IPS-20b (cell line): Measurements from ENCODE around the gene TNFRSF21.

ENCODE experiments used
- H3K27ac ChIP-seq: one replicate; pipeline ENCODE4 v1.5.1; 2013; ENCODE audit warnings: low read length
- H3K27me3 ChIP-seq: 2 replicates; pipeline ENCODE4 v1.6.1; 2013; ENCODE audit warnings: mild to moderate bottlenecking, low read length, inconsistent platforms; ENCODE audit not compliant: insufficient read depth
- H3K36me3 ChIP-seq: 2 replicates; pipeline ENCODE4 v1.6.1; 2013; ENCODE audit warnings: low read depth, mild to moderate bottlenecking, inconsistent platforms, low read length, moderate library complexity; ENCODE audit not compliant: insufficient read depth
- H3K4me1 ChIP-seq: 2 replicates; pipeline ENCODE4 v1.6.1; 2013; ENCODE audit warnings: mild to moderate bottlenecking, control low read depth, inconsistent platforms, low read length, moderate library complexity; ENCODE audit not compliant: insufficient read depth
- H3K4me3 ChIP-seq: 2 replicates; pipeline ENCODE4 v1.5.1; 2013; ENCODE audit warnings: mild to moderate bottlenecking, low read length, inconsistent platforms
- H3K9ac ChIP-seq: 2 replicates; pipeline ENCODE4 v1.6.1; 2013; ENCODE audit warnings: low read depth, mild to moderate bottlenecking, inconsistent platforms, low read length, moderate library complexity
- H3K9me3 ChIP-seq: 2 replicates; pipeline ENCODE4 v1.6.1; 2013; ENCODE audit warnings: mild to moderate bottlenecking, low read depth, low read length, inconsistent platforms; ENCODE audit not compliant: insufficient read depth

Gene TNFRSF21

DNA sequence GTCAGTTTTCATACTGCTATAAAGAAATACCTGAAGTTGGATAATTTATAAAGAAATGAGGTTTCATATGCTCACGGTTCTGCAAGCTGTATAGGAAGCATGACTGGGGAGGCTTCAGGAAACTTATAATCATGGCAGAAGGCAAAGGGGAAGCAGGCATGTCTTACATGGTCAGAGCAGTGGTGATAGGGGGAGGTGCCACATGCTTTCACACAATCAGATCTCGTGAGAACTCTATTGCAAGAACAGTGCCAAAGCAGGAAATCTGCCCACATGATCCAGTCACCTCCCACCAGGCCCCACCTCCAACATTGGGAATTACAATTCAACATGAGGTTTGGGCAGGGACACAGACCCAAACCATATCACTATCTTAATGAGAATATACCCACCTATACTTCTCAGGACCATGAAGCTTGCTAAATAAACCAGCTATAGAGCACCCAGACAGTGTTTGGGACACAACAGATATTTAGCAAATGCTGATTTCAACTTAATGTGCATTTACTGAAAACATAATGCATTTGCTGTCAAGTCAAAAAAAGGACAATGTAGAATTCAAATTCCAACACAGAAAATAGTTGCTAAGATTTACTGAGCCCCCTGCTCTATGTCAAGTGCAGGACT lies 63.8 kb downstream of the TNFRSF21 start:
- no peak overlapping the region for H3K27ac ChIP-seq
- no peak overlapping the region for H3K9ac ChIP-seq

DNA sequence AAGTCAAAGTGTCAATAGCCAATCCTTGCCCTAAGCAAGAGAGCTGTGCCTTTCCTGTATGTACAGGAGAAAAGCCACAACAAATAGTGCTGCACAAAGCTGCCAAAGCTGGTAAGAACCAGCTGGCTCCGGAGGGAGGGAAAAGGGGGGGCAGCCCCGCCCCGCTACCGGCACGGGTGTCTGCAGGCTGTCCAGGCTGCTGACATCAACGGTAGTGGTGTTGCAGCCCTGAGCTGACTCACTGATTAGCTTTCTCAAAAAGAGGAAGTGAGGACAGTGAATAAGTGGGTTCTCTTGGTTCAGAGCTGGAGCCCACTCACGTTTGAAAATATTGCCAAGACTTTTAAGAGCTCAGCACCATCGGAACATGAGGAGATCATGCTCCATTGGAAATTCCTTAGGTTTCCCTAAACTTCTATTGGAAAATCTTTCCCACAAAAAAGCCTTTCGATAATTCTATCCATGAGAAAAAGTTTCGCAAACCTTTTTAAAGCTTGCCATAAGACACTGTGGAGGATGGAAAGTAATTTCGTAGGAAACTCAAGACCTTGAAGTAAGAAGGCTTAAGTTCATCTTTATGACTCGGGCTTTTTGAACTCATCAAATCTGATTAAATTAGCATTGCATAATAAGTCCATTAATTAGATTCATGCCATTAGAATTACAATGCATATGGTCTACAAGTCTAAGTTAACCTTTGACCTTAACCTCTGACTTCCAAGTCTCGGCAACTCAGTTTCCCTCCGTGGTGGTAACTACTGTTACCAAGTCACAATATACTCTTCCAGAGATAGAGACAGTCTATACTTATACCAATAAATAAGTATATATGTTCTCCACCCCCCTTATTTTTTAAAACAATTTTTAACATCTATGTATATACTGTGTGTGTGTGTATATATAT lies 67.0 kb downstream of the TNFRSF21 start:
- H3K9me3 ChIP-seq, result no peaks in the 10 kb centered on the region
- peaks cover 17% of the 10 kb centered on the region; the same call in 1 of the 2 replicates for H3K36me3 ChIP-seq
- H3K9ac ChIP-seq, result no peak overlapping the region
- H3K4me1 ChIP-seq, result peaks cover 15% of the 10 kb centered on the region
- H3K27ac ChIP-seq, result no peak overlapping the region
- no peak overlapping the region for H3K4me3 ChIP-seq
- no peaks in the 10 kb centered on the region for H3K27me3 ChIP-seq

More for the DNA sequence above, 63.8 kb downstream of the TNFRSF21 start:
- Histone ChIP-seq H3K27me3 (no peaks in the 10 kb centered on the region), H3K9me3 (no peaks in the 10 kb centered on the region), H3K4me1 (peaks cover 15% of the 10 kb centered on the region), H3K36me3 (peaks cover 14% of the 10 kb centered on the region; the same call in 1 of the 2 replicates), H3K4me3 (no peak overlapping the region)

DNA sequence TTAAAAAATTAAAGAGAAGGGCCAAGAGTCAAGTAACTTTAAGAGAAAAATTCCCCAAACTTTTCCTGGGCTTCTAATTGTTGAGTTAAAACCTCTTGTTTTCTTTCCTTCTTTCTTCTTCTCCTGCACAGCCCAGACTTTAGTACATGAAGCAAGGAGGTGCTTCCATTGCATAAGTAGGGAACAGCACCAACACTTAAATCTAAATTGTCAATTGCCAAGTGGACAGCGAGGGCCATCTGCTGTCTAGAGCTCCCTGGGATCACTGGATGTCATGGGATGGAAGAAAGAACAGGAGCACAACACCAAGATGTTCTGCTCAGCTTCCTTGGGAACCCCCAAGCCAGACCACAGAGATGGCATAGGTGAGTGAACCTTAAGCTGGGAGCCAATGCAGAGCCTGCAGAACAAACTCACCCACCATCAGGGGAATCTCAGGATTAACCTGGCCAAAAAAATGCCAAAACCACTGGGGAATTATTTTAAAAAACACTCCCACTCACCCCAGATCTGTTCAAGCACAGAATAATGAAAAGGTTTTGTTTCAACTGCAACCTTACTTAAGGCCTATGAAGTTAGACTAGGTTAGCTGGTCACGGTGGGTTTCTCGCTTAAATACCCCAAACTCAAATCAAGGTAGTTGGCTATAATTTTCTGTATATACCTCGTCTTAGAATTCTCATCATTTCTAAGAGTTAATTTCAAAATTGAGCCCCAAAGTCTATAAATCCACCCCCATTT lies 67.8 kb downstream of the TNFRSF21 start:
- Histone ChIP-seq H3K4me3 (no peak overlapping the region), H3K4me1 (peaks cover 11% of the 10 kb centered on the region), H3K9me3 (no peaks in the 10 kb centered on the region), H3K9ac (no peak overlapping the region), H3K27me3 (no peaks in the 10 kb centered on the region), H3K27ac (no peak overlapping the region), H3K36me3 (peaks cover 17% of the 10 kb centered on the region; the same call in 1 of the 2 replicates)

DNA sequence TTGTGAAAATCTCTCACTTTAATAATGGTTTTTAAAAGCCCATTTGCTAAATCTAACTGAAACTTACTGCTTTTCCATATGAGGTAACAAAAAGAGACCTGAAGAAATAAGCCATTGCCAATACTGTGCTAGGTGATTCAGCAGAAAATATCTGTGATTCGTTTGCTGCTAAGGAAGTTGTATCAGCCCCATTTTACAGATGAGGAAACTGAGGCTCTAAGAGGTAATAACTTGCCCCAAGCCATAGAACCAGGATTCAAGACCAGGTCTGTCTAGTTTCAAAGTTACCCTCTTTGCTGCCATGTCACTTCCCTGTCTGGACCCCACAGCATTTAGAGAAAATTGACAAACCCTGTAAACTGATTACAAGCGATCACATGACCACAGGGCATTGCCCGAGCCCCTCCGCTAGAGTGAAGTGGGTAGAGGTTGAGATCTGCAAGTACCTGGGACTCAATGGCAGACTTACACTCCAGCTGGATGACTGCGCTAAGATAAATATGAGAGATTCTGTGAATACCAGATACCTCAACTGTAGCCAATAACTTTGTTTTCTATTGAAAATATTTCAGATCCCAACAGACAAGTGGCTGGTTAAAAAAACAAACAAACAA lies 69.3 kb downstream of the TNFRSF21 start:
- no peak overlapping the region for H3K4me3 ChIP-seq
- H3K27me3 ChIP-seq, result no peaks in the 10 kb centered on the region
- H3K27ac ChIP-seq, result no peak overlapping the region
- peaks cover 13% of the 10 kb centered on the region; the same call in 1 of the 2 replicates for H3K4me1 ChIP-seq
- peaks cover 17% of the 10 kb centered on the region; the same call in 1 of the 2 replicates for H3K36me3 ChIP-seq
- H3K9ac ChIP-seq, result no peak overlapping the region
- H3K9me3 ChIP-seq, result no peaks in the 10 kb centered on the region

DNA sequence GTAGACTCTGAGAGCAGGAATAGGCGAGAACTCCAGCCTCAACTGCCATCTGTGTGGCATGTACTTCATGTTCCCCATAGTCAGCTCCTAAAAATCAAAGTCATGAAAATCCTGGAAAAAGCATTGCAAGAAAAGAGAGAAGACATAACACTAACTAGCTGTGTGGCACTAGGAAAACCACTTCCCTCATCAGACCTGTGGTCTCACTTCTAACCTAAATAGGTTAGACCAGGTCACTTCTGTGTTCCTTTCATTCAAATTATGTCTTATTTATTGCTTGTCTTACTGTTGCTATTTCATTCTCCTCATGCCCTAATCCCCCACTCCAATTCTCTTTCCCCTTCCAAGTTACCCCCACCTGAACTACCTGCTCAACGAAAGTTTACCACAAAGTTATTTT lies 70.2 kb downstream of the TNFRSF21 start:
- H3K27ac ChIP-seq, result no peak overlapping the region
- peaks cover 13% of the 10 kb centered on the region; the same call in 1 of the 2 replicates for H3K4me1 ChIP-seq
- no peak overlapping the region for H3K4me3 ChIP-seq
- no peaks in the 10 kb centered on the region for H3K27me3 ChIP-seq
- no peak overlapping the region for H3K9ac ChIP-seq
- no peaks in the 10 kb centered on the region for H3K9me3 ChIP-seq
- H3K36me3 ChIP-seq, result peaks cover 16% of the 10 kb centered on the region; the same call in 1 of the 2 replicates

DNA sequence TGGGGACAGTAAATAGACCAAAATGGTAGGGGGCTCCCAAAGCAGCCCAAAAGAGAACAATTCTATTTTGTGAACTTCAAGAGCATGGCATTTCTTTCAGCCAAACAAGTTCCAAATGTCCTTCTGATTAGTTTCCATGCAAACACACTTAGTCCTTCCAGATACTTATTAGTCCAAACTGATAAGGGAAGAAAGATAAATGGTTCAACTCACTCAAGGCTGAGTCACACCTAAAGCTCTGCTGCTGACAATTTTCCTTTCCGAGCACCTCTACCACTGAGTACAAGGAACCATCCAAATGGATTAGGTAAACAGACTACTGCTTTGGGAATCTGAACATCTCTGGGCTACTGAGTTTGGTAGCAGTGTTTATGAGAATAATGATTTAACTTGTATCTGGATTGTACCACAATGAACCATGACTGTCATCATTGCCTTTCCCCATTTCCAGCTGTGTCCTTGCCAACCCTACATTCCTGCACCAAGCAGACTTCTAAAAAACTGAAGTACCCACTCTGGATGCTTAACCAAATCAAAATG lies 71.2 kb downstream of the TNFRSF21 start:
- Histone ChIP-seq H3K9me3 (no peaks in the 10 kb centered on the region), H3K9ac (no peak overlapping the region), H3K4me3 (no peak overlapping the region), H3K27me3 (no peaks in the 10 kb centered on the region), H3K36me3 (peaks cover 23% of the 10 kb centered on the region), H3K4me1 (peaks cover 13% of the 10 kb centered on the region; the same call in 1 of the 2 replicates), H3K27ac (no peak overlapping the region)

DNA sequence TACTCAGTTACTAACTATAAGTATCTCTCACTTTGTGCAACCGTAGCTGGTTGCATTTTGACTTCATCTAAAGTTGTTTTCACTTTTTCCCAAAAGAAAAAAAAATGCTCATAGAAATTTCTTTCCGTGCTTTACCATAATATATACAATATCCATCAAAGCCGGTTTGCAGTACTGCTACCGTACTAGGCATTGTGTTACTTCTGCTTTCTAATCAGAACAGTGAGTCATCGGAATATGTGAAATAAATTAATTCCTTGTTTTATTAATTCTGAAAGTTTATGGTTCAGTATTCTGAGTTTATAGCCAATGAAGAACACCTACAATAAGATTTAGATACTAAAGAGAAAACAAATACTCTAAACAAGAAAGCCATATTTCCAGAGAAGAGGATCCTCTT lies 72.5 kb downstream of the TNFRSF21 start:
- H3K27ac ChIP-seq, result no peak overlapping the region
- H3K27me3 ChIP-seq, result no peaks in the 10 kb centered on the region
- H3K9ac ChIP-seq, result no peak overlapping the region
- no peaks in the 10 kb centered on the region for H3K9me3 ChIP-seq
- H3K4me1 ChIP-seq, result peaks cover 9% of the 10 kb centered on the region; the same call in 1 of the 2 replicates
- peaks cover 35% of the 10 kb centered on the region for H3K36me3 ChIP-seq
- H3K4me3 ChIP-seq, result no peak overlapping the region

DNA sequence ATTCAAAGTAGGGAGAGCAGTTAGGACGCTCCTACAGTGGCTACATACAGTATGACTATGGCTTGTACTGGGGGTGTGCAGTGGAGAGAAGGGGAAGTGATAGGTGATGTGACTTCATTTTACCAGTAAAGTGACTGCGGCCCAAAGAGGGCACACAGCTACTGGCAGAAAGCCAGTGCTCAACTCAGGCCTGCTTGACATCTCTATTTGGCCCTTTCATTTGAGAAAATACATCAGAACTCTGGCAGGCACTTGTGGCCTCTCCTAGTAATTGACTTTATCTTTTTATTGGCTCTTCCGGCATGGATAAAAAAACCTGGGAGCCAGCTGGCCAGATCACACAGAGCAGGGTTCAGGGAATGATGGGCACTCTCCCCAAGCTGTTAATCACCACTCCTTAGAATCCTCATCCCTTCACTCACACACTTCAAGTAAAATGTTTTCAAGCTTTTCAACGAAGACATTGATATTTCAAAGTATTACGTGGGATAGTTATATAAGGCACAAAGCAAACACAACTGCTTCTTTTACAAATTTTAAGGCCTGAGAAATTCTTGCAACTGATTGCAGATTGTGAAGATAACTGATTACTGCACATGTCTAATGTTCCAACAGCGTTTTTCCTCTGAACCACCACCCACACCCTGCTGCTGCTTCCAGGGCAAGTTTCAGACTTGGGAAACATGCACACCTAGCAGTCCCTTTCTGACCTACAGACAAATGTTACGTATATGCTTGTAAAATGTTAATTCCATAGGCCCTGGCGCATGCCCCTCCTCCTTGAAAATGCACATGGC lies 73.5 kb downstream of the TNFRSF21 start:
- H3K36me3 ChIP-seq, result peaks cover 45% of the 10 kb centered on the region
- no peak overlapping the region for H3K27ac ChIP-seq
- H3K4me3 ChIP-seq, result no peak overlapping the region
- H3K9ac ChIP-seq, result no peak overlapping the region
- no peaks in the 10 kb centered on the region for H3K27me3 ChIP-seq
- peaks cover 10% of the 10 kb centered on the region; the same call in 1 of the 2 replicates for H3K4me1 ChIP-seq
- no peaks in the 10 kb centered on the region for H3K9me3 ChIP-seq

DNA sequence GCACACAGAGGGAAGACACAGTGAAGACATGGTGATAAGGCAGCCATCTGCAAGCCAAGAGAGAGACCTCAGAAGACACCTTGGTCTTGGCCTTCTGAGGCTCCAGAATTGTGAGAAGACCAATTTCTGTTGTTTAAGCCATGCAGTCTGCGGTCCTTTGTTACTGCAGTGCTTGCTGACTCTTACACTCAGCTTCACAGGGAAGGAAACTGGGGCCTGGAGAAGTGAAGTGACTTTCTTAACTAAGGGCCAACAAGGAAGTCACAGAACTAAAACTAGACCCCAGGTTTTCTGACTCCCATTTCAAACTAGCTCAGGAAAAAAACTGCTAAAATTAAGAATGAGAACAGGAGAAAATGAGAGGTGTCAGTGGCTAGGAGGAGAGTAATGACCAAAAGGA lies 74.3 kb downstream of the TNFRSF21 start:
- peaks cover 52% of the 10 kb centered on the region for H3K36me3 ChIP-seq
- H3K9me3 ChIP-seq, result no peaks in the 10 kb centered on the region
- no peak overlapping the region for H3K27ac ChIP-seq
- H3K4me3 ChIP-seq, result no peak overlapping the region
- no peaks in the 10 kb centered on the region for H3K27me3 ChIP-seq
- no peak overlapping the region for H3K9ac ChIP-seq
- H3K4me1 ChIP-seq, result peaks cover 17% of the 10 kb centered on the region; the same call in 1 of the 2 replicates

DNA sequence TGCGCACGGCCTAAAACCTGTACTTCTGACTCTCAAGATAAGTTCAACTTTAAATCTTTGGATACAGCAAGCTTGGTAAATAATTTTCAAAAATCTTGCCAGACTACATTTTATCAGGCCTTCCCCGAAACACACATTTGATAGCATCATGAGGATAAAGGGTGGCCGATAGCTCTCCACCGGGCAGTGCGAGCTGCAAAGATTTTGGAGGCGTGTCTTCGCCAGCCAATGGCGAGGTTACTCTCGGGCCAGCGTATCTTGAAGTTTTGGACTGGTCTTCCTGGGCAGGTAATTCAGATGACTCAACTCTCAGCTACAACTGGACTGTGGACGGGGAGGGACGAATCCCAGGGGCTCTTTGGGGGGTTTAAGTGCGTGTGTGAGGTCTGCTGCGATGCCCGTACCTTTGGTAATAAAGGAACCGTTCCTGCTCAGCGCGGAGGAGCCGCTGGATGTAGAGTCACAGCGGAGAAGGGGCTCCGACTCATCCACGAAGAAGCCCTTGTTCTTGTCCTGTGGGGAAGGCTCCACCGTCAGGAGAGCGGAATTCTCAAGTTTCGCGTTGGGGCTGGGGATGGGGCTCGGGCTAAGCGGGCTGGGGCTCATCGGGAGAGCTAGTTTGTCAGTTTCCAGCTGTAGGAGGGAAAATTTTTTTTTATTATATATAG lies 75.3 kb downstream of the TNFRSF21 start:
- H3K9me3 ChIP-seq, result no peaks in the 10 kb centered on the region
- H3K27ac ChIP-seq, result no peak overlapping the region
- H3K9ac ChIP-seq, result no peak overlapping the region
- no peaks in the 10 kb centered on the region for H3K27me3 ChIP-seq
- peaks cover 48% of the 10 kb centered on the region for H3K36me3 ChIP-seq
- H3K4me1 ChIP-seq, result peaks cover 23% of the 10 kb centered on the region; the same call in 1 of the 2 replicates
- H3K4me3 ChIP-seq, result no peak overlapping the region
